Measurements from ENCODE around the gene DCDC2C. TPM values are rescaled to one million over a fixed set of nuclear protein-coding genes. Genes with fewer than 3 reads are reported as not detected.

Gene DCDC2C
- total and polyA plus RNA-seq, 2 donors (not counting 3 experiments of a cell fraction or from before 2014, with no cell fraction given) = not detected

- CTCF ChIA-PET = no interaction called here
- dilution Hi-C loops (cut with MboI; ENCODE audit: extremely low pct_ligation_motif_present, low sequenced_read_pairs) = no loop called here
- Histone ChIP-seq H3K4me1 (ENCODE audit: control insufficient read depth, extremely low read depth, insufficient read depth, low read length) (no peaks in the 10 kb centered on the region), H3K27ac (ENCODE audit: insufficient read depth, low read depth, low read length) (no peak overlapping the region), H3K9me1 (replicated peaks; ENCODE audit: control insufficient read depth, extremely low read depth, insufficient read depth, low read length) (no peaks in the 10 kb centered on the region), H3K9ac (replicated peaks; ENCODE audit: extremely low read depth, insufficient read depth, low read length) (no peak overlapping the region), H2AFZ (ENCODE audit: low read depth, low read length) (no peak overlapping the region), H3K79me2 (ENCODE audit: control insufficient read depth, insufficient read depth, low read length) (no peaks in the 10 kb centered on the region), H3K9me3 (replicated peaks; ENCODE audit: control insufficient read depth, insufficient read depth, low read length) (no peaks in the 10 kb centered on the region), H3K27me3 (ENCODE audit: control insufficient read depth in 2 of 2, insufficient read depth in 2 of 2, low read length in 2 of 2) (no peaks in the 10 kb centered on the region), H3K4me2 (ENCODE audit: insufficient read depth, low read length) (no peak overlapping the region), H3K4me3 (replicated peaks in 1 of 3; ENCODE audit: insufficient read depth in 1 of 3, low read depth in 1 of 3, low read length in 3 of 3) (no peak overlapping the region), H3K36me3 (ENCODE audit: control insufficient read depth in 2 of 2, extremely low read depth in 1 of 2, insufficient read depth in 2 of 2, low read length in 2 of 2) (no peaks in the 10 kb centered on the region), H4K20me1 (replicated peaks; ENCODE audit: control insufficient read depth, extremely low read depth, insufficient read depth, low read length) (no peaks in the 10 kb centered on the region)
- no peak for DNase-seq (ENCODE audit: low read depth, low spot score)
- no TSS peak for BruUV-seq (replicated peaks)
- TF ChIP-seq MAX (IDR thresholded peaks at IDR 0.05; ENCODE audit: insufficient read depth, insufficient read length) = no peak
- no peak for TF ChIP-seq FOS (IDR thresholded peaks at IDR 0.05; ENCODE audit: borderline replicate concordance, insufficient read depth, low read length)
- no peak for TF ChIP-seq MYC (IDR thresholded peaks at IDR 0.05; ENCODE audit: low read depth, low read length)
- no peak for TF ChIP-seq POLR2A (IDR thresholded peaks at IDR 0.05; ENCODE audit: low read depth, low read length)
- TF ChIP-seq, protein P1, sequence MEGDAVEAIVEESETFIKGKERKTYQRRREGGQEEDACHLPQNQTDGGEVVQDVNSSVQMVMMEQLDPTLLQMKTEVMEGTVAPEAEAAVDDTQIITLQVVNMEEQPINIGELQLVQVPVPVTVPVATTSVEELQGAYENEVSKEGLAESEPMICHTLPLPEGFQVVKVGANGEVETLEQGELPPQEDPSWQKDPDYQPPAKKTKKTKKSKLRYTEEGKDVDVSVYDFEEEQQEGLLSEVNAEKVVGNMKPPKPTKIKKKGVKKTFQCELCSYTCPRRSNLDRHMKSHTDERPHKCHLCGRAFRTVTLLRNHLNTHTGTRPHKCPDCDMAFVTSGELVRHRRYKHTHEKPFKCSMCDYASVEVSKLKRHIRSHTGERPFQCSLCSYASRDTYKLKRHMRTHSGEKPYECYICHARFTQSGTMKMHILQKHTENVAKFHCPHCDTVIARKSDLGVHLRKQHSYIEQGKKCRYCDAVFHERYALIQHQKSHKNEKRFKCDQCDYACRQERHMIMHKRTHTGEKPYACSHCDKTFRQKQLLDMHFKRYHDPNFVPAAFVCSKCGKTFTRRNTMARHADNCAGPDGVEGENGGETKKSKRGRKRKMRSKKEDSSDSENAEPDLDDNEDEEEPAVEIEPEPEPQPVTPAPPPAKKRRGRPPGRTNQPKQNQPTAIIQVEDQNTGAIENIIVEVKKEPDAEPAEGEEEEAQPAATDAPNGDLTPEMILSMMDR (IDR thresholded peaks at IDR 0.05; ENCODE audit: extremely low read depth in 1 of 2, insufficient read depth in 1 of 2, low read depth in 1 of 2, low read length in 2 of 2) = no peak
- TF ChIP-seq GATA2 (IDR thresholded peaks at IDR 0.05; ENCODE audit: insufficient read depth, insufficient read length, low read depth, low read length) = no peak
- TF ChIP-seq POLR2AphosphoS5 (IDR thresholded peaks at IDR 0.05; ENCODE audit: insufficient read depth, low read depth, low read length) = no peak
- TF ChIP-seq EZH2 (IDR thresholded peaks at IDR 0.05; ENCODE audit: borderline replicate concordance, low read depth, low read length, severe bottlenecking) = no peak
- TF ChIP-seq JUN (IDR thresholded peaks at IDR 0.05; ENCODE audit: borderline replicate concordance, insufficient read depth, insufficient read length, low read depth) = no peak
- intact Hi-C loops (cut with micrococcal nuclease) = no loop called here
- no peak for FAIRE-seq
- POLR2A ChIA-PET = no interaction called here
These were observed 145.4 kb downstream of the DCDC2C start for GRCh38 chr2:3848776-3849175.
